GM21526 (cell line): ENCODE data around the gene NPSR1.

Experiments used
- ATAC-seq: cut with Tn5 transposase; IDR thresholded peaks from one replicate; pipeline ENCODE4 v1.9.1; 2021; ENCODE audit warnings: moderate library complexity; ENCODE audit not compliant: unreplicated experiment, low FRiP score

The NPSR1 gene

GRCh38 chr7:34830390-34830789, 172.4 kb downstream of the NPSR1 start:
- no peak for ATAC-seq

DNA sequence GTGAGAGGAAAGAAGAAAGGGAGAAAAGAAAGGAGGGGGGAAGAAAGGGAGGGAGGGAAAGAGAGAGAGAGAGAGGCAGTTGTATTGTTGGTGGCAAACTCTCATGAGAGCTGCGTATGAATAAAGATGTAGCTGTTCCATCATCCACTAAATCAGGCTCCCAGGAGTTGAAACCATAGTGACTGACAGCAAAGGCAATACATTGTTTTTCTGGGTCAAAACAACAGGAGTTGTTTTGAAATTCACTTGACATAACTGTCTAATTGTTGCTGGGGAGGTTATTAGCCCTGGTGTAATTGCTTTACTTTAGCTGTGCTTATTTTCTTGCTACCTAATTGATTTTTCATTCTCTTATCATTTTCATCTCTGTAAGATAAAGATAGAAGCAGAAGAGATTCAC, 173.4 kb downstream of the NPSR1 start:
- no peak for ATAC-seq

DNA sequence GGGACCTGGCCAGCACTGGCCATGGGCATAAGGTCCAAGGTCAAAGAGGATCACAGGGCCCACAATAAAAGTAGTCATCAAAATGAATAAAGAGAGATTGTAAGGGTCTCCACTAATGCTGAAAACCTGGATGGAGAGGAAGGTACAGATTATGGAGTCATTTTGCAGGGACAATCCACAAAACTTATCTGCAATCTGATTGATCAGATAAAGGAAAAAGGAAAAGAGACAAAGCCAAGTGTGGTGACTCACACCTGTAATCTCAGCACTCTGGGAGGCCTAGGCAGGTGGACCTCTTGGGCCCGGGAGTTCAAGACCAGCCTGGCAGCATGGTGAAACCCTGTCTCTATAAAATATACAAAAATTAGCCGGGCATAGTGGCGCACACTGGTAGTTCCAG, 174.0 kb downstream of the NPSR1 start:
- ATAC-seq, result no peak

GRCh38 chr7:34835901-34836600, 178.0 kb downstream of the NPSR1 start:
- no peak for ATAC-seq

GRCh38 chr7:34837316-34837715, 179.3 kb downstream of the NPSR1 start:
- ATAC-seq, result no peak

DNA sequence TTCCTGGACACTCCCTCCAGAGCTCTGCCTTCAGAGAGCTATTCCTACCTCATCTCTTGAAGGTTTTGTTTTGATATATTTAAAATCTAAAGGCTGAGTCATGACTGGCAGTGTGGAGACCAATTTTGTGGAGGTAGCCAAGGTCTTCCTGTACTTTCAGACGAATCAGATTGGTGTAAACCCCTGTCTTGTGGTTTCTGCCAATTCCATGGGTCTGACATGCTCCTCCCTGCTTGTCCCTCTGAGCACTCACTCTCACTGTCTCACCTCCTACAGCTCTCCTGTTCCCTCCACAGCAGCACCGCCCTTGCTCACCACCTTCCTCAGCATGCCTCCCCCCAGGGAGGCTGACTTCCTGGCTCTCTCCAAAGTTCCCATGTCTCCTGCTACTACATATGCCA, 179.8 kb downstream of the NPSR1 start:
- ATAC-seq, result no peak

- ATAC-seq, result no peak
Observed at GRCh38 chr7:34838329-34838728, 180.3 kb downstream of the NPSR1 start.

DNA sequence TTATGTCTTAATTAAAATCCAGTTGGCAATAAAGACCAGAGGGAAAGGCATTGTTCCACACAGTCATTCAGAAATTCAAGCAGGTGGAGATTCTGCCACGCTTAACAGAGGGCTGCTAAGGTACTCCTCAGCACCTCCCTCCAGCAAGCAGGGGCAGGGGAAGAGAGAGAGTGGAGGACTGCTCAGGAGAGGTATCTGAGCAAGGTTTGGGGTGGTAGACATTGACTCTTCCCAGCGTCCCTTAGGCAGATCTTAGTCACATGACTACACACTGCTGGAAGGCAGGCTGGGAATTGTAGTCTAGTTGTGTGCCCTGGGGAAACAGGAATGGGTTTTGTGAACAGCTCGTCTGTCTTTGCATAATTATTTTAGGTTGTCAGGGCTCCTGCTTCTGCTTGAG, 181.6 kb downstream of the NPSR1 start:
- no peak for ATAC-seq

GRCh38 chr7:34840176-34840785, 182.3 kb downstream of the NPSR1 start:
- no peak for ATAC-seq

- no peak for ATAC-seq
Observed at GRCh38 chr7:34841326-34841725, 183.3 kb downstream of the NPSR1 start.

GRCh38 chr7:34842782-34843181, 184.8 kb downstream of the NPSR1 start:
- ATAC-seq, result no peak

GRCh38 chr7:34844406-34844805, 186.4 kb downstream of the NPSR1 start:
- no peak for ATAC-seq

DNA sequence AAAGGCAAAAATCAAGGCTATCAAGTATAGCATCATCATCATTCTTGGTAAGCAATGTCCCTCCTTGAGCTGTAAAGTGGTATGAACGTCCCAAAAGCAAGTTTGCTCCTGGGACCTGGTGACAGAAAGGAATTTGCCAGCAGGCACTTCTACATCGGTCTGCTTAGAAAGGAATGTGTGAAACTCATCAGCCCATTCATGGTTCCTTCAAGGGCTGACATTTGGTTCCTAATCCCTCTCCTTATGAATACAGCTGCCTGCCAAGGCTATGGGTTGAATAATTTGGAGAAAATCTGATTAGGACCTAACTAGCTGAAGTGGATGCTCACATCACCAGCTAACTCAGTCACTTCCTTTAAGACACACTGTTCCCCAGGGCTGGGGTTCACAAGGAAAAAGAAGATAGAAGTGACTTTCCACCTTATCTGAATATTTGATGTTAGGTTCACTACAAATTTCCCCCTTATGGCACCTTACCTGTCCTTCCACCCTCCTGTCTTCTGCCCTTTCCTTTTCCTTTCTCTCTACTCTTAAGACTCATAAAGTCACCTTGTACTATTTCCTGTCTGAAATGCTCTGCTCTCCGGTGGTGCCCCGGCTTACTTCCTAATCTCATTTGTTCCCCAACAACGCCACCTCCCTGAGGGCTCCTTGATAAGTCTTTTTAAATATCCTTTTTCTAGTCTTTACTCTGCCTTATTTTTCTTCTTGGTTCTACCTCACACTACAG, 187.1 kb downstream of the NPSR1 start:
- ATAC-seq, result no peak

DNA sequence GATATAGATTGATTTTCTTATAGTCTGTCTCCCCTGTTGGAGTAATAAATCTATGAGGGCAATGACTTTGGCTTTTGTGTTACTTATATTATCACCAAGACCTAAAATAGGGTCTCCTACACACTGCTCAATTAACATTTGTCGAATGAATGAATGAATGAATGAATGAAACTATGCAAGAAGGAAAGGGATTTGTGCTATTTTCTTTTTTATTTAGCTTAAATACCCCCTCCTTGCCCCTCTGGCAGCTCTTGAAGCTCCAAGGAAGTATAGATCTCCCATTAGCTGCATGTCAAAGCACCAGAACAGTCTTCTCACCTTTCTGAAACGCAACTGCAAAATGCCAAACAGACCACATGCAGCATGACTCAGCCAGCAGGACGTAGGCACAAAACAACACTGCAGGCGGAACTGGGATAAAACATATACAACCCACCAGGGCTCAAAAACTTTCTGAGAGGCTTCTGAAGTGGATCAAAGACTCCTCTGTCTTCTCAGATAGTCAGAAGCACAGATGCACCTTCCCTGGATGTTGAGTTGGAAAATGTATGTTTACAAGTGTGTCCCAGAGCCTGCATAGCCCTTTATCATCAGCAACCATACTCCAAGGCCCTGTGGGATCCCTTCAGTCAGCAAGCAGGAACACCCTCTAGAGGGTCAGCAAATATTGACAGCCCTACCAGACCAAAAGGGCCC, 187.8 kb downstream of the NPSR1 start:
- no peak for ATAC-seq

DNA sequence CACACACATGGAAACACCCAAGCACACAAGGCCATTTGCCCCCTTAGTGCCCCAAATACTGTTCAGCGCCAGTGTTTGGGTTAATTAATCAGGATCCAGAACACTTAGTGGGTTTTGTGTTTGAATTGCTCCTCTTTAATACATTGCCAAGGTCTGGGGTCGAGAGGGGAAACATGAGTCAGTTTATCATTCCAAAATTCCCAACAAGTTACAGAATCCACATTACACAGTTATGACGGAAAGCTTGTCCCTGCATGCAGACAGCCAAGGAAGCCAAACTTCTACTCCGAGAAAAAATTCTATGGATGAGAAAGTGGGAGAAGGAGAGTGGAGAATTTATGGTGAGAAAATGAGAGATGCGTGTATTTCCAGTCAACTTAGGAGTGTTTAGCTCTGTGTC, 189.0 kb downstream of the NPSR1 start:
- ATAC-seq, result no peak

DNA sequence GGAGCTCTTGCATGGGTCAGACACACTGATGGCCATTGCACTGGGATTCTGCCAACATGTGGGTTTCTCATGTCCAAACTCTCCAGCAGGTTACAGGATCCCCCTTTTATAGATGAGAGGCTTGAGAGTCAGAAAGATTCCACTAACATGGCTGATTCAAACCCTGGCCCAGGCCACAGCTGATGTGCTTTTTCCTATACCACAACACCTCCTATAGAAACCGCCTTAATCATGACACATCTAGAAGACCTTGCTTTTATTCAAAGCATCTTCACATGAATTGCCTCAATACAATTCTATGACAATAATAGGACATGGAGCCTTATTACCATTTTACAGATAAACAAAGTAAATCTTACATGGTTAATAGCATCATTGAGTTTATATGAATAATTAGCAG, 190.7 kb downstream of the NPSR1 start:
- ATAC-seq, result no peak

- ATAC-seq, result no peak
Observed at GRCh38 chr7:34849163-34849960, 191.3 kb downstream of the NPSR1 start.

DNA sequence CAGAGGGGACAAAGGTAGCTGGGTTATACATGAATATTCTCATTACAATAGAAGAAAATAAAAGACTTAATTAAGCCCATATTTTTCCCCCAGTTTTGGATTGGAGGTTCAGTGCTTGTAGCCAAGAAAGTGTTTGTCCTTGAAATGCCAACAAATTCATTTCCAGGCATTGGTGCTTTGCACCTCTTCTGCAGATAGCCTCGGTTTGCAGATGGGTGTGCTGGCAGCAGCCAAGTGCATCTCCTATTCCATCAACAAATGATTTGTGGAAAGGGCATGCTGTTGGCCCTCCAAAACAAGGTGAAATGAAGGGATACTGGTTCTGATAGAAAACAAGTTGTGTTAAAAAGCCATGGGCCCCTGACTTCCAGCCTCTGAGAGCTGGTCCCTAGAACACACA, 192.0 kb downstream of the NPSR1 start:
- ATAC-seq, result no peak

DNA sequence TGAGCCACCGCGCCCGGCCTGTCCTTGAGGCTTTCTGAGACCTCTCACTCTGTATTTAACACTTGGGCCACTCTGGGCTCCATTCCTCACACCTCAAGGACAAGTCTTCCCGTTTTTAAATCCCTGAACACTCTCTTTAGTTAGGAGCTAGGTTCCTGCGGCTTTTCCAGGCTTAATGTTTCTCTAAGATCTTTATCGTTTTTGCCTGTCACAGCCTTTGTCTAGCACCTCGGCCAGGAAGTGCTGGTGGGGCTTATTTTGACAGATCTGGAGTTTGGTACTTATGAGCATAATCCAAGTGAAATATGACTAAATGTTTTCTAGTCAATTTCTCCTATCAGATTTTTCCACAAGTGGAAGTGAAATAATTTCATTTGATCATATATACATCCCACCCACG, 192.7 kb downstream of the NPSR1 start:
- no peak for ATAC-seq

DNA sequence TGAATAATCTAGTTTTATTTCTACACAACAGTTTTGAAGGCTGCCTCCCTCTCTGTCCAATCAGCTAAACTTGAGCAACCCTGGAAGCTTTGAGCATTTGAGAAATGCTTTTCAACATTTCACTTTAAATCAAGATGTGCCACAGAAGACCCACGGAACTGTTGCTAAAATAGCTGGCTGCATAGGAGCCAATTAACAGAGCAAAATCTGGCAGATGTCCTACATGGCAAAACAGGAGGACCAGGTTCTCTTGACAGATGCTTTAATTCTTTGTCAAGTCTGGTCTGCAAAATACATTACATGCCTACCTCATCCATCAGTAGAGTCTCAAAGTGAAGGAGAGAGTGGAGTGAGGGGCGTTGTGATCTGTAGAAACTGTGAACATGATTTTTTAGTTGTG, 193.4 kb downstream of the NPSR1 start:
- ATAC-seq, result no peak
